HFFc6 (cell line): ENCODE measurements around the gene TTC33. TPM values are rescaled to one million over a fixed set of nuclear protein-coding genes. Genes with fewer than 3 reads are reported as not detected.

Source experiments
- DNase-seq: peaks from one replicate; pipeline ENCODE4 v3.0.0-alpha.2; 2018
- H3K27ac Mint-ChIP-seq: 2 replicates; pipeline ENCODE4 v1.8.0; 2020; ENCODE audit warnings: mild to moderate bottlenecking, mixed read lengths
- H3K27me3 Mint-ChIP-seq: 2 replicates; pipeline ENCODE4 v1.8.0; 2021; ENCODE audit warnings: mild to moderate bottlenecking, moderate library complexity, mixed read lengths; ENCODE audit not compliant: insufficient read depth
- H3K36me3 Mint-ChIP-seq: 2 replicates; pipeline ENCODE4 v1.8.0; 2021; ENCODE audit warnings: low read depth, mixed read lengths
- H3K4me1 Mint-ChIP-seq: 2 replicates; pipeline ENCODE4 v1.8.0; 2020; ENCODE audit warnings: low read depth, mixed read lengths
- H3K4me3 Mint-ChIP-seq: 2 replicates; pipeline ENCODE4 v1.8.0; 2020; ENCODE audit warnings: mild to moderate bottlenecking, moderate library complexity, mixed read lengths
- H3K9me3 Mint-ChIP-seq: 2 replicates; pipeline ENCODE4 v1.8.0; 2020; ENCODE audit warnings: mild to moderate bottlenecking, mixed read lengths
- total RNA-seq, 6 experiments: library from RNA; stranded (reverse); fragmentation: NEBNext Ultra II Directional; extraction: Animal tissue kit (Norgen Biotek cat#: 25700); gene quantifications; 2 replicates in 1 of 6; 3 replicates in 5 of 6; pipeline ENCODE4 v1.2.3, GENCODE V29; 2021
- TF ChIP-seq, protein P1 (sequence below): fragments of 200-600 bp; sonication (generic); IDR thresholded peaks from 2 replicates; pipeline ENCODE4 v1.5.0; 2021; ENCODE audit warnings: antibody characterized with exemption, mild to moderate bottlenecking

The TTC33 gene
- total RNA-seq, 6 experiments from 2014 or later = 8.6 to 11.3 (median 9.8) TPM

DNA sequence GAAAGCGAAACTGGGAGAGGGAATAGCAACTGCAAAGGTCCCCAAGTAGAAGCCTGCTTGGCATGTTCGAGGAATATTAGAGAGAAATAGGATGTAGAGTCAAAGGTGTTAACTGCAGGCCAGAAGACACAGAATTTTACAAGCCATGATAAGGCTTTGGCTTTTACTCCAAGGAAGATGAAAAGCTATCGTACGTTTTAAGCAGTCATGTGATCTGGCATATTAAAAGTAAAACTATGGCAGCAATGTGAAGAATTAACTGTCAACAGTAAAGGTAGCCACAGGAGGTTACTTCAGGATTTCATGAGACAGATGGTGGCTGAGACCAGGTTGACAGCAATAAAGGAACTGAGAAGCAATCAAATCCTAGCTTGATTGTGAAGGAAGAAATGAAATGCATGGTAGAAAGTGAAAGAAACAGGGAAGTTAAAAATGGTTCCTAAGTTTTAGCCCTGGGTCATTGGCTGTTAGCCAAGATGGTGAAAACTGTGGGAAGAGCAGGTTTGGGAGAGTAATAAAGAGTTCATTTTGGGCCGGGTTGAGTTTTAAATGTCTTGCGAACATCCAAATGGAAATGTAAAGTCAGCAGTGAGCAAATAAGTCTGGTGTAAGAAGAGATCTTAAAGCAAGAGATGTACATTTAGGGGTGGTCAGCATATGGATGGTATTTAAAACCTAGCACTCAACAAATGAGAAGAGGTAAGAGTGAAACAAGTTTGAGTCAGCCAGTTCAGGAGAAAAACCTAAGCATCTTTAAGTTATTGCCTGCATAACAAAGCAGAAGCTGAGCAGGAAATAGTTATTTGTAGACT lies 20.3 kb upstream of the TTC33 start:
- DNase-seq = no peak

DNA sequence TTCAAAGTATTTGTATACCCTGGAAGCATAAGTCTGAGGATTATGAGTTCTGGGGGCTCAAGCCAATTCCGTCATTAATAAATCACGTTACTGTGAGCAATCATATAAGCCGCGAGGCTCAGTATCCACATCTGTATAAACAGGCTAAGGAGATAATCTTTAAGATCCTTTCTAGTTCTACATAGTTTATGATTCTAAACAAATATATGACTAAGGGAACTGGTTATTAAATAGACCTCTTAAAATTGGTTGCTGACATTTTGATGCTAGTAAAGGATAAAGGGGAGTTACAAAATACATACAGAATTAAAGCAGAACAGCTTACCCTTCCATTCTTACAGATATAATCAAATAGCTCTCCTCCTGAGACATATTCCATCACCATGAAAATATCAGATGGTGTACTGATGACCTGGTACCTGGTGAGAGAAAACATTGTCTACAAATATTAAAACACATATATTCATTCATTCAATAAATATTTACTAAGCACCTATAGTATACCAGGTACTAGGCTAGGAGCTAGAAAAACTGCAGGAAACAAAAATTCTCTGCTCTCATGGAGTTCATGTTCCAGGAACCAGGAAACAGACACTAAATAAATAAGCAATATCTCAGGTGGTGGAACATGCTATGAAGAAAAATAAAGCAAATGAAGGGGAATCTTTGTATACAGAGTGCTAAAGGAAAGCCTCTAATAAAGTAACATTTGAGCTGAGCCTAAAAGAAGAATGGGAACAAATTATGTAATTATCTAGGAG lies 19.5 kb upstream of the TTC33 start:
- no peaks in the 10 kb centered on the region for H3K9me3 Mint-ChIP-seq
- peaks cover 2% of the 10 kb centered on the region; the same call in 1 of the 2 replicates for H3K27me3 Mint-ChIP-seq
- peak overlapping the region; percentile 44; the same call in 1 of the 2 replicates for H3K27ac Mint-ChIP-seq
- peak overlapping the region; percentile 23; the same call in 1 of the 2 replicates for H3K4me3 Mint-ChIP-seq
- peaks cover 18% of the 10 kb centered on the region for H3K4me1 Mint-ChIP-seq
- DNase-seq = no peak
- TF ChIP-seq, protein P1, sequence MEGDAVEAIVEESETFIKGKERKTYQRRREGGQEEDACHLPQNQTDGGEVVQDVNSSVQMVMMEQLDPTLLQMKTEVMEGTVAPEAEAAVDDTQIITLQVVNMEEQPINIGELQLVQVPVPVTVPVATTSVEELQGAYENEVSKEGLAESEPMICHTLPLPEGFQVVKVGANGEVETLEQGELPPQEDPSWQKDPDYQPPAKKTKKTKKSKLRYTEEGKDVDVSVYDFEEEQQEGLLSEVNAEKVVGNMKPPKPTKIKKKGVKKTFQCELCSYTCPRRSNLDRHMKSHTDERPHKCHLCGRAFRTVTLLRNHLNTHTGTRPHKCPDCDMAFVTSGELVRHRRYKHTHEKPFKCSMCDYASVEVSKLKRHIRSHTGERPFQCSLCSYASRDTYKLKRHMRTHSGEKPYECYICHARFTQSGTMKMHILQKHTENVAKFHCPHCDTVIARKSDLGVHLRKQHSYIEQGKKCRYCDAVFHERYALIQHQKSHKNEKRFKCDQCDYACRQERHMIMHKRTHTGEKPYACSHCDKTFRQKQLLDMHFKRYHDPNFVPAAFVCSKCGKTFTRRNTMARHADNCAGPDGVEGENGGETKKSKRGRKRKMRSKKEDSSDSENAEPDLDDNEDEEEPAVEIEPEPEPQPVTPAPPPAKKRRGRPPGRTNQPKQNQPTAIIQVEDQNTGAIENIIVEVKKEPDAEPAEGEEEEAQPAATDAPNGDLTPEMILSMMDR = no peak
- H3K36me3 Mint-ChIP-seq = peaks cover 20% of the 10 kb centered on the region

More for the DNA sequence above, 20.3 kb upstream of the TTC33 start:
- Mint-ChIP-seq H3K4me1 (peaks cover 23% of the 10 kb centered on the region), H3K4me3 (peak overlapping the region; percentile 23; the same call in 1 of the 2 replicates), H3K36me3 (peaks cover 16% of the 10 kb centered on the region), H3K27ac (peak overlapping the region; percentile 44), H3K9me3 (no peaks in the 10 kb centered on the region), H3K27me3 (peaks cover 2% of the 10 kb centered on the region; the same call in 1 of the 2 replicates)
- TF ChIP-seq, protein P1 = no peak

DNA sequence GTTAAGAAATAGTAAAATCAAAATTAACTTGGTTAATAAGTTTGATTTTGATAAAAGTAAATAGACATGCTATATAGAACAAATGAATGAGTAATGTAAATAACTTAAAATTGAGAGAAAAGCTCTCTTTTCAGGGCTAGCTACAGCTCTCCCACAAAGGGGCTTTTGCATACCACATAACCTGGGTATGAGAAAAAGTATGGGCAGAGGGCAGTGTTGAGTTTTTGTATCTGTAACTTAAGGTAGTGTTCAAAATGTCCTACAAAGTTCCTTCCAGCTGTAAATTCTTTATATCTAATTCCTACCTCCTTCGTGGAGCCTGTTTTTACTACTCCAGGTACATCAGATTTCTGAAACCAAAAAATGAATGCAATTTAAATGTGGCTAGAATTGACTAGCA lies 18.9 kb upstream of the TTC33 start:
- peaks cover 20% of the 10 kb centered on the region for H3K36me3 Mint-ChIP-seq
- no peak for DNase-seq
- no peak overlapping the region for H3K27ac Mint-ChIP-seq
- TF ChIP-seq, protein P1 = no peak
- H3K27me3 Mint-ChIP-seq = peaks cover 2% of the 10 kb centered on the region; the same call in 1 of the 2 replicates
- no peaks in the 10 kb centered on the region for H3K9me3 Mint-ChIP-seq
- H3K4me3 Mint-ChIP-seq = no peak overlapping the region
- H3K4me1 Mint-ChIP-seq = peaks cover 18% of the 10 kb centered on the region

DNA sequence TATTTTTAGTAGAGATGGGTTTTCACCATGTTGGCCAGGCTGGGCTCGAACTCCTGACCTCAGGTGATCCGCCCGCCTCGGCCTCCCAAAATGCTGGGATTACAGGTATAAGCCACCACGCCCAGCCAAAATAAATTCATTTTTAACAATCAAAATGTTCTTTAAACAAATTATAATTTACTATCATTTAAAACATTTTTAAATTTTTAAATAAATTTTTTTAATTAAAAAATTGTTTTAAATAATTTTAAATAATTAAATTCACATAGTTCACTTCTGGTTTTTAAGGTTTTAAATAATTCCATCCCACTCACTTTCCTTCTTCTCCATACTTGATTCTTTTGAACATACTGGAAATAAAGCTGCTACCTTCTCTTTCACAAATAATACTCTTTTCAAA lies 15.0 kb upstream of the TTC33 start:
- Mint-ChIP-seq H3K36me3 (peaks cover 18% of the 10 kb centered on the region), H3K27ac (no peak overlapping the region), H3K27me3 (no peaks in the 10 kb centered on the region), H3K4me1 (peaks cover 5% of the 10 kb centered on the region), H3K9me3 (no peaks in the 10 kb centered on the region), H3K4me3 (no peak overlapping the region)
- no peak for DNase-seq
- TF ChIP-seq, protein P1 = no peak

DNA sequence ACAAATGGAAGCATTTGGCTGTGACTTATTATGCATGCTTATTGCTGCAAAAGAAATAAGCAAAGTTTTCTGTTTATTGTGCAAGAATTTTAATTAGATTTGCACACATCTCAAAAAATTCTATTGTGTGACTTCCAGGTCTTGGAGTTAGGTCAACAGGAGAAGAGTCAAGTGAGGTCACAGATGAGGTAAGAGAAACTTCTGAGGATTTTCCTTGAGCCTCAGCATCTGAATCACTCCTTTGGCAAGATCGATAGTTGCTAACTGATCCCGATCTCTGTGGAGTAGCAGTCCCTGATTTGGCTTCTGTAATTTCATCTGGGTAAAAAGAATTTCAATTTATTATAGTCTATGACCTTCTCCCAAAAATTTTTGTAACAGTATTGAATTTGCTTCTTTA lies 6.9 kb upstream of the TTC33 start:
- H3K27ac Mint-ChIP-seq = no peak overlapping the region
- H3K27me3 Mint-ChIP-seq = no peaks in the 10 kb centered on the region
- TF ChIP-seq, protein P1 = no peak
- H3K4me3 Mint-ChIP-seq = no peak overlapping the region
- DNase-seq = no peak
- H3K9me3 Mint-ChIP-seq = no peaks in the 10 kb centered on the region
- H3K4me1 Mint-ChIP-seq = peaks cover 4% of the 10 kb centered on the region; the same call in 1 of the 2 replicates
- H3K36me3 Mint-ChIP-seq = peaks cover 34% of the 10 kb centered on the region
